Endodermal cell (in vitro differentiated cells): ENCODE measurements around the gene HIPK1. TPM values are rescaled to one million over a fixed set of nuclear protein-coding genes. Genes with fewer than 3 reads are reported as not detected.

ENCODE experiments used
- DNase-seq: peaks from one replicate; pipeline ENCODE4 v3.0.0-alpha.2; 2017
- H3K27ac ChIP-seq: 2 replicates; pipeline ENCODE4 v1.5.1; 2013; ENCODE audit warnings: mild to moderate bottlenecking, low read depth, low read length, moderate library complexity
- H3K27me3 ChIP-seq: 2 replicates; pipeline ENCODE4 v1.6.1; 2013; ENCODE audit warnings: mild to moderate bottlenecking, low read length, moderate library complexity; ENCODE audit not compliant: insufficient read depth, control insufficient read depth, poor library complexity, severe bottlenecking
- H3K36me3 ChIP-seq: 2 replicates; pipeline ENCODE4 v1.7.0; 2013; ENCODE audit warnings: mild to moderate bottlenecking, low read length, moderate library complexity; ENCODE audit not compliant: control insufficient read depth, insufficient read depth
- H3K4me1 ChIP-seq: one replicate; pipeline ENCODE4 v1.7.0; 2013; ENCODE audit warnings: low read length; ENCODE audit not compliant: control insufficient read depth, insufficient read depth
- H3K4me3 ChIP-seq: 2 replicates; pipeline ENCODE4 v1.5.1; 2013; ENCODE audit warnings: mild to moderate bottlenecking, low read length, moderate library complexity
- H3K9ac ChIP-seq: 2 replicates; pipeline ENCODE4 v1.6.1; 2013; ENCODE audit warnings: mild to moderate bottlenecking, low read length, moderate library complexity; ENCODE audit not compliant: poor library complexity, severe bottlenecking; ENCODE audit errors: extremely low read depth
- H3K9me3 ChIP-seq: 2 replicates; pipeline ENCODE4 v1.6.1; 2013; ENCODE audit warnings: mild to moderate bottlenecking, low read length, moderate library complexity; ENCODE audit not compliant: control insufficient read depth
- H3K27ac Mint-ChIP-seq: 2 replicates; pipeline ENCODE4 v1.8.0; 2020; ENCODE audit warnings: mixed read lengths
- H3K27me3 Mint-ChIP-seq: 2 replicates; pipeline ENCODE4 v1.8.0; 2021; ENCODE audit warnings: mild to moderate bottlenecking, mixed read lengths; ENCODE audit not compliant: insufficient read depth
- H3K36me3 Mint-ChIP-seq: 2 replicates; pipeline ENCODE4 v1.8.0; 2020; ENCODE audit warnings: low read depth, mixed read lengths
- H3K4me1 Mint-ChIP-seq: 2 replicates; pipeline ENCODE4 v1.8.0; 2020; ENCODE audit warnings: mixed read lengths
- H3K4me3 Mint-ChIP-seq: 2 replicates; pipeline ENCODE4 v1.8.0; 2020; ENCODE audit warnings: mild to moderate bottlenecking, moderate library complexity, mixed read lengths
- H3K9me3 Mint-ChIP-seq: 2 replicates; pipeline ENCODE4 v1.8.0; 2020; ENCODE audit warnings: mild to moderate bottlenecking, mixed read lengths
- WGBS, 2 experiments: methylation state at CpG; one replicate each; pipeline versions ENCODE4 v1.1.5 to v1.1.7; 2013; ENCODE audit warnings: missing lambda C conversion rate in 2 of 2, mixed read lengths in 1 of 2; ENCODE audit not compliant: insufficient coverage in 1 of 2, insufficient read length in 1 of 2; 5-methylcytosine and 5-hydroxymethylcytosine counted together
- total RNA-seq, 2 donors: library from RNA; stranded (reverse); fragmentation: NEBNext Ultra II Directional in 1 of 2; extraction: Animal tissue kit (Norgen Biotek cat#: 25700) in 1 of 2; gene quantifications; 2 replicates in 1 of 2; 3 replicates in 1 of 2; pipeline ENCODE4 v1.2.1, GENCODE V29; 2021
- TF ChIP-seq, protein P1 (sequence below): fragments of 200-600 bp; sonication (generic); conservative IDR thresholded peaks from 2 replicates; pipeline ENCODE4 v1.5.0; 2021; ENCODE audit warnings: antibody characterized with exemption, mild to moderate bottlenecking

The HIPK1 gene
- total RNA-seq, 2 donors from 2014 or later: 71.4 to 79.2 TPM

DNA sequence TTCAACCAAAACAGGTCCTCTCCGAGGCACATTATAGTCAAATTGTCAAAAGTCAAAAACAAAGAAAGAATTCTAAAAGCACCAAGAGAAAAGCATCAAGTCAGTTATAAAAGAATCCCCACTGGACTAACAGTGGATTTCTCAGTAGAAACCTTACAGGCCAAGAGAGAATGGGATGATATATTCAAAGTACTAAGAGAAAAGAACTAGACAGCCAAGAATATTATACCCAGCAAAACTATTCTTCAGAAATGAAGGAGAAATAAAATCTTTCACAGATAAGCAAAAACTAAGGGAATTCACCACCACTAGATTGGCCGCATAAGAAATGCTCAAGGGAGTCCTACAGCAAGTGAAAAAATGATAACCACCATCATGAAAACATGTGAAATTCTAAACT is 66.3 kb downstream of the HIPK1 start:
- H3K36me3 ChIP-seq: no peaks in the 10 kb centered on the region
- peaks cover 7% of the 10 kb centered on the region for H3K36me3 Mint-ChIP-seq
- peaks cover 27% of the 10 kb centered on the region for H3K9me3 Mint-ChIP-seq
- H3K4me3 Mint-ChIP-seq: no peak overlapping the region
- H3K4me3 ChIP-seq: no peak overlapping the region
- WGBS, 2 experiments: 91 to 95% methylated on average over 1 to 2 of the region's 2 CpGs
- peaks cover 68% of the 10 kb centered on the region for H3K27me3 Mint-ChIP-seq
- DNase-seq: no peak
- H3K4me1 ChIP-seq: peaks cover 6% of the 10 kb centered on the region
- peaks cover 17% of the 10 kb centered on the region for H3K4me1 Mint-ChIP-seq
- no peak overlapping the region for H3K27ac ChIP-seq
- H3K27me3 ChIP-seq: peaks cover 67% of the 10 kb centered on the region
- TF ChIP-seq, protein P1, sequence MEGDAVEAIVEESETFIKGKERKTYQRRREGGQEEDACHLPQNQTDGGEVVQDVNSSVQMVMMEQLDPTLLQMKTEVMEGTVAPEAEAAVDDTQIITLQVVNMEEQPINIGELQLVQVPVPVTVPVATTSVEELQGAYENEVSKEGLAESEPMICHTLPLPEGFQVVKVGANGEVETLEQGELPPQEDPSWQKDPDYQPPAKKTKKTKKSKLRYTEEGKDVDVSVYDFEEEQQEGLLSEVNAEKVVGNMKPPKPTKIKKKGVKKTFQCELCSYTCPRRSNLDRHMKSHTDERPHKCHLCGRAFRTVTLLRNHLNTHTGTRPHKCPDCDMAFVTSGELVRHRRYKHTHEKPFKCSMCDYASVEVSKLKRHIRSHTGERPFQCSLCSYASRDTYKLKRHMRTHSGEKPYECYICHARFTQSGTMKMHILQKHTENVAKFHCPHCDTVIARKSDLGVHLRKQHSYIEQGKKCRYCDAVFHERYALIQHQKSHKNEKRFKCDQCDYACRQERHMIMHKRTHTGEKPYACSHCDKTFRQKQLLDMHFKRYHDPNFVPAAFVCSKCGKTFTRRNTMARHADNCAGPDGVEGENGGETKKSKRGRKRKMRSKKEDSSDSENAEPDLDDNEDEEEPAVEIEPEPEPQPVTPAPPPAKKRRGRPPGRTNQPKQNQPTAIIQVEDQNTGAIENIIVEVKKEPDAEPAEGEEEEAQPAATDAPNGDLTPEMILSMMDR: no peak
- H3K27ac Mint-ChIP-seq: no peak overlapping the region
- no peak overlapping the region for H3K9ac ChIP-seq
- H3K9me3 ChIP-seq: peaks cover 37% of the 10 kb centered on the region

DNA sequence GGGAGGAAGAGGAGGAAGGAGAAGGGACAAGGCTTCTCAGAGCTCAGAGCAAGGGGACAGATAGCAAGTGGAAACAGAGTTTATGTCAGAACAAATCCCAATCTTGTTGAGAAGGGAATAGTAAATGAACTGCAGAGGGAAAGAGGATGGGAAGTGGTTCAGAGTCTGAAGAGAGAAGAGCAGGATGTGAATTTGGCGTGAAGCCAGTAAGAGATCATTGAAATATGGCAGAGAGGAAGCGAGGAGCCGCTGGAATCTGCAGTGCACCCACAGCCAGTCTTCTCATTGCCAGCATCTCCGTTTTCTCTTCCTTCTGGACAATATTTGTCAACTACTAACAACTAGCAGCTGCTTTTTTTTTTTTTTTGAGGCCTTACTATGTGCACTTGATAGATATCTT is 69.2 kb downstream of the HIPK1 start:
- Mint-ChIP-seq H3K9me3 (peaks cover 27% of the 10 kb centered on the region), H3K36me3 (peaks cover 7% of the 10 kb centered on the region), H3K27me3 (peaks cover 71% of the 10 kb centered on the region), H3K27ac (no peak overlapping the region), H3K4me3 (no peak overlapping the region), H3K4me1 (peaks cover 34% of the 10 kb centered on the region)
- no peak overlapping the region for H3K9ac ChIP-seq
- H3K36me3 ChIP-seq: no peaks in the 10 kb centered on the region
- TF ChIP-seq, protein P1: no peak
- H3K27me3 ChIP-seq: peaks cover 68% of the 10 kb centered on the region
- WGBS, 2 experiments: 91% methylated on average over 4 of the region's 4 CpGs; no CpG with 5 or more reads in 1 of the 2 experiments
- peaks cover 7% of the 10 kb centered on the region for H3K4me1 ChIP-seq
- no peak overlapping the region for H3K27ac ChIP-seq
- no peak for DNase-seq
- H3K4me3 ChIP-seq: no peak overlapping the region
- H3K9me3 ChIP-seq: peaks cover 37% of the 10 kb centered on the region

DNA sequence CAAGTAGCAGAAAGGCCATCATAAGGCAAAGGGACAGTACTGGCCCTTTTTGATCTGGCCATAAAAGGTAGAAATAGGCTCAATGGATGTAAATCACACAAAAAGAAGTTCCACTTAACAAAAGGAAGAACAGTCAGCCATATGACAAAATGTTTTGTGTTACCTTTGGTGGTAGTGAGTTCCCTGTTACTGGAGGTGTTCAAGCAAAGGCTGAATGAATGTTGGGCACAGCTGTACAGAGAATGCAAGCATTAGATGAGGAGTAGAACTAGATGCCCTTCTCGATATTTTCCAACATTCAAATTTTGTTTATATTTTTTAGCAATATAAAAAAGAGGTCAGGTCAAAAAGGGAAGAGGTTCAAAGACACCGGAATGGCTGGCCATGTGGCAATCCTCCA is 70.1 kb downstream of the HIPK1 start:
- Mint-ChIP-seq H3K4me3 (no peak overlapping the region), H3K9me3 (peaks cover 24% of the 10 kb centered on the region), H3K27ac (no peak overlapping the region), H3K27me3 (peaks cover 75% of the 10 kb centered on the region), H3K4me1 (peaks cover 36% of the 10 kb centered on the region), H3K36me3 (peaks cover 7% of the 10 kb centered on the region)
- Histone ChIP-seq H3K9ac (no peak overlapping the region), H3K27ac (no peak overlapping the region), H3K36me3 (no peaks in the 10 kb centered on the region), H3K4me1 (peaks cover 7% of the 10 kb centered on the region), H3K27me3 (peaks cover 70% of the 10 kb centered on the region), H3K9me3 (peaks cover 37% of the 10 kb centered on the region), H3K4me3 (no peak overlapping the region)
- 90% methylated on average over 2 of the region's 2 CpGs; no CpG with 5 or more reads in 1 of the 2 experiments for WGBS, 2 experiments
- TF ChIP-seq, protein P1: no peak
- DNase-seq: no peak
